Esophagus muscularis mucosa (tissue), 4 donors: ENCODE data around the gene CEP85. TPM values are rescaled to one million over a fixed set of nuclear protein-coding genes. Genes with fewer than 3 reads are reported as not detected.

Experiments
- DNase-seq: peaks from one replicate; pipeline ENCODE4 v3.0.0-alpha.2; 2017; ENCODE audit errors: extremely low spot score
- H3K27ac ChIP-seq, 4 donors: fragments of 200-600 bp; sonication (generic); replicated peaks in 1 of 4; 1 replicate in 3 of 4; 2 replicates in 1 of 4; pipeline ENCODE4 v1.5.1; 2016 to 2019; ENCODE audit warnings: mild to moderate bottlenecking in 1 of 4
- H3K27me3 ChIP-seq, 4 donors: fragments of 200-600 bp; sonication (generic); one replicate each; pipeline versions ENCODE4 v1.5.1 to v1.6.0; 2016 to 2019
- H3K36me3 ChIP-seq, 4 donors: fragments of 200-600 bp; sonication (generic); one replicate each; pipeline ENCODE4 v1.5.1; 2016 to 2019
- H3K4me1 ChIP-seq, 4 donors: fragments of 200-600 bp; sonication (generic); one replicate each; pipeline ENCODE4 v1.5.1; 2016 to 2019
- H3K4me3 ChIP-seq, 4 donors: fragments of 200-600 bp; sonication (generic); 1 replicate in 2 of 4; 2 replicates in 2 of 4; pipeline ENCODE4 v1.5.1; 2016 to 2019; ENCODE audit warnings: mild to moderate bottlenecking in 4 of 4, moderate library complexity in 1 of 4
- H3K9me3 ChIP-seq, 4 donors: fragments of 200-600 bp; sonication (generic); 1 replicate in 3 of 4; 2 replicates in 1 of 4; pipeline ENCODE4 v1.5.1; 2016 to 2019
- CTCF ChIP-seq, 3 experiments: fragments of 200-600 bp in 2 of 3; fragments of 450-650 bp in 1 of 3; sonication (generic) in 2 of 3; IDR thresholded peaks; one replicate each; pipeline ENCODE4 v1.5.1; 2017 to 2019; ENCODE audit warnings: antibody characterized with exemption in 3 of 3, mild to moderate bottlenecking in 2 of 3, moderate library complexity in 1 of 3
- EP300 ChIP-seq: sonication (generic); formaldehyde crosslinking; IDR thresholded peaks from one replicate; pipeline ENCODE4 v1.6.1; 2017; ENCODE audit warnings: antibody characterized with exemption
- POLR2A ChIP-seq: fragments of 450-650 bp; IDR thresholded peaks from one replicate; pipeline ENCODE4 v1.6.1; 2017; ENCODE audit warnings: antibody characterized with exemption, moderate library complexity, mild to moderate bottlenecking, low read depth
- POLR2AphosphoS5 ChIP-seq, 2 donors: sonication (generic); formaldehyde crosslinking; IDR thresholded peaks; one replicate each; pipeline ENCODE4 v1.6.1; 2017; ENCODE audit warnings: antibody characterized with exemption in 2 of 2
- WGBS: methylation state at CpG from one replicate; pipeline ENCODE4 v1.1.5; 2018; 5-methylcytosine and 5-hydroxymethylcytosine counted together
- intact Hi-C: fragments of 100-400 bp; cut with DNase I; formaldehyde crosslinking; loops from one replicate; pipeline ENCODE4 v1.15.1; 2023
- total RNA-seq, 4 donors: library from RNA; depleted of rRNA; stranded (reverse); fragments of >200 nt; gene quantifications; one replicate each; pipeline versions ENCODE4 v1.1.0 to v1.2.1, GENCODE V29; 2016

Gene CEP85
- total RNA-seq, 4 donors from 2014 or later: 3.0 to 6.3 (median 4.8) TPM

GRCh38 chr1:26189751-26190275 lies 44.2 kb upstream of the CEP85 start:
- Histone ChIP-seq H3K4me3 (no peak overlapping the region), H3K36me3 (no peaks in the 10 kb centered on the region), H3K4me1 (no peaks in the 10 kb centered on the region), H3K27me3 (no peaks in the 10 kb centered on the region), H3K9me3 (no peaks in the 10 kb centered on the region), H3K27ac (no peak overlapping the region)
- intact Hi-C loops: no loop called here
- WGBS: 87% methylated on average over 7 of the region's 7 CpGs
- TF ChIP-seq EP300 (no peak), CTCF (IDR thresholded peaks at IDR 0.05) (no peak), POLR2AphosphoS5 (IDR thresholded peaks at IDR 0.05) (no peak), POLR2A (no peak)
- DNase-seq: no peak

GRCh38 chr1:26190373-26190987 lies 43.5 kb upstream of the CEP85 start, which contains the start of gene CATSPER4:
TSS of gene CATSPER4 (plus strand) at chr1:26190602. CDS start at chr1:26190628, 26 bp downstream.
- Histone ChIP-seq H3K4me3 (no peak within 1 kb of the TSS), H3K27ac (no peak within 1 kb of the TSS), H3K36me3 (no peaks in the 10 kb centered on the region), H3K9me3 (no peaks in the 10 kb centered on the region), H3K4me1 (no peaks in the 10 kb centered on the region), H3K27me3 (no peaks in the 10 kb centered on the region)
- intact Hi-C loops: no loop called here
- DNase-seq: no peak
- no peak for TF ChIP-seq POLR2A
- no peak for TF ChIP-seq CTCF (IDR thresholded peaks at IDR 0.05)
- no peak for TF ChIP-seq POLR2AphosphoS5 (IDR thresholded peaks at IDR 0.05)
- TF ChIP-seq EP300: no peak
- WGBS: 50% methylated on average over 16 of the region's 16 CpGs

- no peaks in the 10 kb centered on the region for H3K36me3 ChIP-seq
- H3K4me3 ChIP-seq: no peak overlapping the region
- no peak for DNase-seq
- no peak overlapping the region for H3K27ac ChIP-seq
- intact Hi-C loops: no loop called here
- no peaks in the 10 kb centered on the region for H3K9me3 ChIP-seq
- 55% methylated on average over 3 of the region's 3 CpGs for WGBS
- no peaks in the 10 kb centered on the region for H3K4me1 ChIP-seq
- TF ChIP-seq CTCF (IDR thresholded peaks at IDR 0.05) (no peak), EP300 (no peak), POLR2A (no peak), POLR2AphosphoS5 (IDR thresholded peaks at IDR 0.05) (no peak)
- no peaks in the 10 kb centered on the region for H3K27me3 ChIP-seq
These were observed 42.3 kb upstream of the CEP85 start for GRCh38 chr1:26191739-26192138.

- TF ChIP-seq CTCF (IDR thresholded peaks at IDR 0.05) (no peak), EP300 (no peak), POLR2AphosphoS5 (IDR thresholded peaks at IDR 0.05) (no peak), POLR2A (no peak)
- Histone ChIP-seq H3K4me3 (no peak overlapping the region), H3K36me3 (no peaks in the 10 kb centered on the region), H3K4me1 (peaks cover 0 to under 1% (median 0%) of the 10 kb centered on the region in 4 donors), H3K27ac (no peak overlapping the region), H3K9me3 (no peaks in the 10 kb centered on the region), H3K27me3 (peaks cover 0 to 14% (median 0%) of the 10 kb centered on the region in 4 donors)
- DNase-seq: no peak
- intact Hi-C loops: no loop called here
- 61% methylated on average over 3 of the region's 3 CpGs for WGBS
These were observed 38.2 kb upstream of the CEP85 start for GRCh38 chr1:26195805-26196204.

- H3K27ac ChIP-seq: no peak overlapping the region
These were observed 36.7 kb upstream of the CEP85 start for GRCh38 chr1:26197301-26197700.

More at GRCh38 chr1:26197301-26197700, 36.7 kb upstream of the CEP85 start:
- Histone ChIP-seq H3K4me3 (no peak overlapping the region), H3K27me3 (peaks cover 0 to 18% (median 0%) of the 10 kb centered on the region in 4 donors), H3K36me3 (no peaks in the 10 kb centered on the region), H3K9me3 (no peaks in the 10 kb centered on the region), H3K4me1 (peaks cover 0 to 7% (median 2%) of the 10 kb centered on the region in 4 donors)
- DNase-seq: no peak
- TF ChIP-seq POLR2A (no peak), POLR2AphosphoS5 (IDR thresholded peaks at IDR 0.05) (no peak)
- intact Hi-C loops: no loop called here
- WGBS: 81% methylated on average over 3 of the region's 3 CpGs
